Measurements from ENCODE around the gene VPS39.

The VPS39 gene

GRCh38 chr15:42184296-42184695 is 23.8 kb downstream of the VPS39 start:
- no peaks in the 10 kb centered on the region for H3K27me3 ChIP-seq (ENCODE audit: control insufficient read depth in 2 of 2, insufficient read depth in 2 of 2, low read length in 2 of 2)
- H3K9ac ChIP-seq (ENCODE audit: low read depth in 1 of 2, low read length in 2 of 2) = no peak overlapping the region
- H3K4me3 ChIP-seq (ENCODE audit: low read length in 2 of 2) = no peak overlapping the region
- no peaks in the 10 kb centered on the region for H3K9me3 ChIP-seq (ENCODE audit: control insufficient read depth in 2 of 2, low read length in 2 of 2)
- H3K4me1 ChIP-seq (ENCODE audit: control insufficient read depth in 2 of 2, insufficient read depth in 2 of 2, low read length in 2 of 2) = no peaks in the 10 kb centered on the region
- H3K36me3 ChIP-seq (ENCODE audit: control insufficient read depth in 2 of 2, insufficient read depth in 2 of 2, low read length in 2 of 2) = peaks cover 63 to 82% of the 10 kb centered on the region in 2 donors
- H3K27ac ChIP-seq (ENCODE audit: low read depth in 2 of 2, low read length in 2 of 2) = no peak overlapping the region

GRCh38 chr15:42182961-42183360 is 25.1 kb downstream of the VPS39 start:
- no peak overlapping the region for H3K27ac ChIP-seq (ENCODE audit: low read depth in 2 of 2, low read length in 2 of 2)
- no peaks in the 10 kb centered on the region for H3K9me3 ChIP-seq (ENCODE audit: control insufficient read depth in 2 of 2, low read length in 2 of 2)
- peaks cover 62 to 83% of the 10 kb centered on the region in 2 donors for H3K36me3 ChIP-seq (ENCODE audit: control insufficient read depth in 2 of 2, insufficient read depth in 2 of 2, low read length in 2 of 2)
- no peaks in the 10 kb centered on the region for H3K4me1 ChIP-seq (ENCODE audit: control insufficient read depth in 2 of 2, insufficient read depth in 2 of 2, low read length in 2 of 2)
- no peak overlapping the region for H3K4me3 ChIP-seq (ENCODE audit: low read length in 2 of 2)
- H3K9ac ChIP-seq (ENCODE audit: low read depth in 1 of 2, low read length in 2 of 2) = no peak overlapping the region
- H3K27me3 ChIP-seq (ENCODE audit: control insufficient read depth in 2 of 2, insufficient read depth in 2 of 2, low read length in 2 of 2) = no peaks in the 10 kb centered on the region

GRCh38 chr15:42182328-42182886 is 25.7 kb downstream of the VPS39 start:
- Histone ChIP-seq H3K36me3 (ENCODE audit: control insufficient read depth in 2 of 2, insufficient read depth in 2 of 2, low read length in 2 of 2) (peaks cover 57 to 81% of the 10 kb centered on the region in 2 donors), H3K27ac (ENCODE audit: low read depth in 2 of 2, low read length in 2 of 2) (no peak overlapping the region), H3K4me1 (ENCODE audit: control insufficient read depth in 2 of 2, insufficient read depth in 2 of 2, low read length in 2 of 2) (no peaks in the 10 kb centered on the region)

GRCh38 chr15:42178056-42178455 is 30.0 kb downstream of the VPS39 start:
- Histone ChIP-seq H3K9me3 (ENCODE audit: control insufficient read depth in 2 of 2, low read length in 2 of 2) (no peaks in the 10 kb centered on the region), H3K4me1 (ENCODE audit: control insufficient read depth in 2 of 2, insufficient read depth in 2 of 2, low read length in 2 of 2) (no peaks in the 10 kb centered on the region), H3K4me3 (ENCODE audit: low read length in 2 of 2) (no peak overlapping the region), H3K9ac (ENCODE audit: low read depth in 1 of 2, low read length in 2 of 2) (no peak overlapping the region), H3K27ac (ENCODE audit: low read depth in 2 of 2, low read length in 2 of 2) (no peak overlapping the region), H3K36me3 (ENCODE audit: control insufficient read depth in 2 of 2, insufficient read depth in 2 of 2, low read length in 2 of 2) (peaks cover 49 to 62% of the 10 kb centered on the region in 2 donors), H3K27me3 (ENCODE audit: control insufficient read depth in 2 of 2, insufficient read depth in 2 of 2, low read length in 2 of 2) (no peaks in the 10 kb centered on the region)

More at GRCh38 chr15:42182328-42182886, 25.7 kb downstream of the VPS39 start:
- no peaks in the 10 kb centered on the region for H3K9me3 ChIP-seq (ENCODE audit: control insufficient read depth in 2 of 2, low read length in 2 of 2)
- no peak overlapping the region for H3K4me3 ChIP-seq (ENCODE audit: low read length in 2 of 2)
- no peaks in the 10 kb centered on the region for H3K27me3 ChIP-seq (ENCODE audit: control insufficient read depth in 2 of 2, insufficient read depth in 2 of 2, low read length in 2 of 2)
- no peak overlapping the region for H3K9ac ChIP-seq (ENCODE audit: low read depth in 1 of 2, low read length in 2 of 2)

- H3K27ac ChIP-seq (ENCODE audit: low read depth in 2 of 2, low read length in 2 of 2) = no peak overlapping the region
- no peaks in the 10 kb centered on the region for H3K4me1 ChIP-seq (ENCODE audit: control insufficient read depth in 2 of 2, insufficient read depth in 2 of 2, low read length in 2 of 2)
- peaks cover 63 to 65% of the 10 kb centered on the region in 2 donors for H3K36me3 ChIP-seq (ENCODE audit: control insufficient read depth in 2 of 2, insufficient read depth in 2 of 2, low read length in 2 of 2)
- H3K9ac ChIP-seq (ENCODE audit: low read depth in 1 of 2, low read length in 2 of 2) = no peak overlapping the region
- H3K9me3 ChIP-seq (ENCODE audit: control insufficient read depth in 2 of 2, low read length in 2 of 2) = no peaks in the 10 kb centered on the region
- no peaks in the 10 kb centered on the region for H3K27me3 ChIP-seq (ENCODE audit: control insufficient read depth in 2 of 2, insufficient read depth in 2 of 2, low read length in 2 of 2)
- no peak overlapping the region for H3K4me3 ChIP-seq (ENCODE audit: low read length in 2 of 2)
Observed at GRCh38 chr15:42175671-42176070, 32.4 kb downstream of the VPS39 start.

- no peak overlapping the region for H3K4me3 ChIP-seq (ENCODE audit: low read length in 2 of 2)
- peaks cover 63% of the 10 kb centered on the region in 2 donors for H3K36me3 ChIP-seq (ENCODE audit: control insufficient read depth in 2 of 2, insufficient read depth in 2 of 2, low read length in 2 of 2)
- no peak overlapping the region for H3K9ac ChIP-seq (ENCODE audit: low read depth in 1 of 2, low read length in 2 of 2)
- no peaks in the 10 kb centered on the region for H3K27me3 ChIP-seq (ENCODE audit: control insufficient read depth in 2 of 2, insufficient read depth in 2 of 2, low read length in 2 of 2)
- no peaks in the 10 kb centered on the region for H3K4me1 ChIP-seq (ENCODE audit: control insufficient read depth in 2 of 2, insufficient read depth in 2 of 2, low read length in 2 of 2)
- H3K27ac ChIP-seq (ENCODE audit: low read depth in 2 of 2, low read length in 2 of 2) = no peak overlapping the region
- no peaks in the 10 kb centered on the region for H3K9me3 ChIP-seq (ENCODE audit: control insufficient read depth in 2 of 2, low read length in 2 of 2)
Observed at GRCh38 chr15:42172475-42172874, 35.6 kb downstream of the VPS39 start.

- no peaks in the 10 kb centered on the region for H3K9me3 ChIP-seq (ENCODE audit: control insufficient read depth in 2 of 2, low read length in 2 of 2)
- no peak overlapping the region for H3K9ac ChIP-seq (ENCODE audit: low read depth in 1 of 2, low read length in 2 of 2)
- no peak overlapping the region for H3K27ac ChIP-seq (ENCODE audit: low read depth in 2 of 2, low read length in 2 of 2)
- H3K36me3 ChIP-seq (ENCODE audit: control insufficient read depth in 2 of 2, insufficient read depth in 2 of 2, low read length in 2 of 2) = peaks cover 65% of the 10 kb centered on the region in 2 donors
- H3K4me3 ChIP-seq (ENCODE audit: low read length in 2 of 2) = no peak overlapping the region
- no peaks in the 10 kb centered on the region for H3K27me3 ChIP-seq (ENCODE audit: control insufficient read depth in 2 of 2, insufficient read depth in 2 of 2, low read length in 2 of 2)
- H3K4me1 ChIP-seq (ENCODE audit: control insufficient read depth in 2 of 2, insufficient read depth in 2 of 2, low read length in 2 of 2) = no peaks in the 10 kb centered on the region
Observed at GRCh38 chr15:42171795-42172194, 36.3 kb downstream of the VPS39 start.

- Histone ChIP-seq H3K27me3 (ENCODE audit: control insufficient read depth in 2 of 2, insufficient read depth in 2 of 2, low read length in 2 of 2) (no peaks in the 10 kb centered on the region), H3K4me1 (ENCODE audit: control insufficient read depth in 2 of 2, insufficient read depth in 2 of 2, low read length in 2 of 2) (no peaks in the 10 kb centered on the region), H3K36me3 (ENCODE audit: control insufficient read depth in 2 of 2, insufficient read depth in 2 of 2, low read length in 2 of 2) (peaks cover 70 to 72% of the 10 kb centered on the region in 2 donors), H3K4me3 (ENCODE audit: low read length in 2 of 2) (no peak overlapping the region), H3K9me3 (ENCODE audit: control insufficient read depth in 2 of 2, low read length in 2 of 2) (no peaks in the 10 kb centered on the region), H3K9ac (ENCODE audit: low read depth in 1 of 2, low read length in 2 of 2) (no peak overlapping the region), H3K27ac (ENCODE audit: low read depth in 2 of 2, low read length in 2 of 2) (no peak overlapping the region)
Observed at GRCh38 chr15:42171122-42171521, 37.0 kb downstream of the VPS39 start.

- Histone ChIP-seq H3K4me3 (ENCODE audit: low read length in 2 of 2) (no peak overlapping the region), H3K27ac (ENCODE audit: low read depth in 2 of 2, low read length in 2 of 2) (no peak overlapping the region), H3K4me1 (ENCODE audit: control insufficient read depth in 2 of 2, insufficient read depth in 2 of 2, low read length in 2 of 2) (no peaks in the 10 kb centered on the region), H3K9ac (ENCODE audit: low read depth in 1 of 2, low read length in 2 of 2) (no peak overlapping the region), H3K27me3 (ENCODE audit: control insufficient read depth in 2 of 2, insufficient read depth in 2 of 2, low read length in 2 of 2) (no peaks in the 10 kb centered on the region), H3K36me3 (ENCODE audit: control insufficient read depth in 2 of 2, insufficient read depth in 2 of 2, low read length in 2 of 2) (peaks cover 76 to 90% of the 10 kb centered on the region in 2 donors), H3K9me3 (ENCODE audit: control insufficient read depth in 2 of 2, low read length in 2 of 2) (no peaks in the 10 kb centered on the region)
Observed at GRCh38 chr15:42166225-42166940, 41.7 kb downstream of the VPS39 start.

GRCh38 chr15:42165106-42165505 is 43.0 kb downstream of the VPS39 start:
- Histone ChIP-seq H3K9me3 (ENCODE audit: control insufficient read depth in 2 of 2, low read length in 2 of 2) (no peaks in the 10 kb centered on the region), H3K36me3 (ENCODE audit: control insufficient read depth in 2 of 2, insufficient read depth in 2 of 2, low read length in 2 of 2) (peaks cover 86 to 93% of the 10 kb centered on the region in 2 donors), H3K4me1 (ENCODE audit: control insufficient read depth in 2 of 2, insufficient read depth in 2 of 2, low read length in 2 of 2) (no peaks in the 10 kb centered on the region), H3K4me3 (ENCODE audit: low read length in 2 of 2) (no peak overlapping the region), H3K9ac (ENCODE audit: low read depth in 1 of 2, low read length in 2 of 2) (no peak overlapping the region), H3K27ac (ENCODE audit: low read depth in 2 of 2, low read length in 2 of 2) (no peak overlapping the region), H3K27me3 (ENCODE audit: control insufficient read depth in 2 of 2, insufficient read depth in 2 of 2, low read length in 2 of 2) (no peaks in the 10 kb centered on the region)
